GM18507 (cell line): ENCODE results near the gene FOXP4.

Source experiments
- DNase-seq: peaks from one replicate; pipeline ENCODE4 v3.0.0; 2011; ENCODE audit warnings: low read depth; ENCODE audit not compliant: insufficient read length; ENCODE audit errors: extremely low spot score
- FAIRE-seq: peaks from 2 replicates; lab custom pipeline; 2011; peaks lifted over from hg19 to GRCh38; lab: Jason Lieb, UNC

FOXP4 gene

DNA sequence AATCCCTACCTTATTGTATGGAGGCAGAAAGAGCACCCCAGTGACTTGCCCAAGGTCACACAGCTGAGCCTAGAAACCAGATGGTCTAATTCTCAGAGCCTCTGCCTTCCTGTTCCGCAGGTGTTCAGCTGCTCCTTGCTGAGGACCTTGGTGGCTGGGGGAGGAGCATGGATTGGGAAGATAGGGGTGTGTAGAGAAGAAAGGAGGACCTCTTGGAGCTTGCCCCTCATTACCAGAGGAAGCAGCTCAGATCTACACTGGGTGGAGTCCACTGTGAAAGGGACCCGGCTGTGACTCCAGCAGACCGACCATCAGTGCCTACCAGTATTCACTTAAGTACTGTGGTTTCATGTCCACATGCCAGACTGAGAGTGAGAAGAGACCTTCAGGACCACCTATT, 15.2 kb downstream of the FOXP4 start:
- FAIRE-seq (no peak), DNase-seq (no peak)

GRCh38 chr6:41561931-41562911, 16.0 kb downstream of the FOXP4 start:
- FAIRE-seq (no peak), DNase-seq (no peak)

- DNase-seq (no peak), FAIRE-seq (no peak)
Observed at GRCh38 chr6:41563060-41563776, 17.0 kb downstream of the FOXP4 start.

- FAIRE-seq, result no peak
- no peak for DNase-seq
Observed at GRCh38 chr6:41564448-41565142, 18.4 kb downstream of the FOXP4 start.

DNA sequence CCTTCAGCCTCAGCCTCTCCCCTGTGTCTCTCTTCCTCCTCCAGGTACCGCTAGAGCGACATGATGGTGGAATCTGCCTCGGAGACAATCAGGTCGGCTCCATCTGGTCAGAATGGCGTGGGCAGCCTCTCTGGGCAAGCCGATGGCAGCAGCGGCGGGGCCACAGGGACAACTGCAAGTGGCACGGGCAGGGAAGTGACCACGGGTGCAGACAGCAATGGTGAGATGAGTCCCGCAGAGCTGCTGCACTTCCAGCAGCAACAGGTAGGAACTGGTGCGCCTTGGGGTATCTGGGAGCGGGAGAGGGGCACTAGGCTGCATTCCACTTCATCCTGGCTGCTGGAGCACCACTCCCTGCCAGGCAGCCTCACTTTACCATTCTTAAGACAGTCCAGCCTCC, 19.5 kb downstream of the FOXP4 start:
- DNase-seq, result no peak
- no peak for FAIRE-seq

DNA sequence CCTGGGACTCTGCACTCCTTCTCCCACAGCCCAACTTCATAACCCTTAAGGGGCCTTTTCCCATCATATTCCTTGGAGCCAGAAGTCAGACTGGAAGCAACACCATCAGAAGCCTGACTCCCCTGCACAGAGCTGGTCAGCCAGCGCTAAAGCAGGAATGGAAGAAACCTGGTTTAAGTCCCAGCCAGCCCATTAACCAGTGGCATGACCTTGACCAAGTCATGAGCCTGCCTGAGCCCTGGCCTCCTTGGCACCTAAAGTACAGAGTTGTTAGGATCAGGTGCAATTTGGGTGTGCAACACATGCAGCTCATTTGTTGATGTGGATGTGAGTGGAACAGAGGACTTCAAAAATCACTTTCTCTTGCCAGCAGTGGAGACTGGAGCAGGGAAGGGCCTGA, 20.8 kb downstream of the FOXP4 start:
- DNase-seq (no peak), FAIRE-seq (no peak)

- FAIRE-seq, result no peak
Observed at GRCh38 chr6:41567684-41568083, 21.5 kb downstream of the FOXP4 start.

GRCh38 chr6:41568202-41568584, 22.0 kb downstream of the FOXP4 start:
- no peak for FAIRE-seq

More at GRCh38 chr6:41567684-41568083, 21.5 kb downstream of the FOXP4 start:
- no peak for DNase-seq

GRCh38 chr6:41568585-41569384, 22.6 kb downstream of the FOXP4 start:
- no peak for FAIRE-seq

More at GRCh38 chr6:41568202-41568584, 22.0 kb downstream of the FOXP4 start:
- no peak for DNase-seq

GRCh38 chr6:41570259-41570615, 24.1 kb downstream of the FOXP4 start:
- FAIRE-seq, result no peak
- no peak for DNase-seq

More at GRCh38 chr6:41568585-41569384, 22.6 kb downstream of the FOXP4 start:
- DNase-seq, result no peak

DNA sequence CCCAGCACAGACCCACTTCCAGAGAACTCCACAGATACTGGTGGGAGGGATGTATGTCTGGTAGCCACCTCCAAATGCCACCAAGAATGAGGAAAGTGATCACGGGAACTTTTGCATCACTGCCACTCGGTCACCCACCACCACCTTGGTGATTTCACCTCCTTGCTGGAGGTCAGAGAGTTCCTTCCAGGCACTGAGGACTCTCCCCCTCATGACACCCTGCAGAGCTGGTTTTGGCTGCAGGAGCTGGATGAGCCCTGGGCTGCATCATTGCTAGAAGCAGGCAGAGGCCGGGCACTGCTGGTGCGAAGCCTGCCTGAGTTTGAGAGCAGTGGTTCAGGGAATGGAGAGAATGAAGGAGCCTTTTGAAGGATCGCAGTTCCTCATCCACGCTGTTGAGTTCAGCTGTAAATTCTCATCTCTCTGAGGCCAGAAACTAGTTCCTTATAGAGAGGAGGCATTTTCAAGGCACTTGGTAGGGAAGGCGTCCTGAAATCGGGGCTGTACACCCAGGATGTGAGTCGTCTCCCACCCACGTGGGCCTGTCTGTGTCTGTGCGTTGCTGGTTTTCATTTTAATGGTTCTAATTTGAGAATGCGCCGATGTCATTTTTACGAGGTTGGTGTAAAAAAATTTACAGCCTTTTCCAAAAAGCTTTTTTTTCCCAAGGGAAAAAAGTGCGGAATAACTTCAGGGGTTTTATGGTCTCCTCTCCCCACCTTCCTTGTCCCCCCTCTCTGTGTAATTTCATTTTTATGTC, 25.0 kb downstream of the FOXP4 start:
- no peak for FAIRE-seq
- DNase-seq, result no peak

- no peak for FAIRE-seq
- DNase-seq, result no peak
Observed at GRCh38 chr6:41572613-41573012, 26.4 kb downstream of the FOXP4 start.

DNA sequence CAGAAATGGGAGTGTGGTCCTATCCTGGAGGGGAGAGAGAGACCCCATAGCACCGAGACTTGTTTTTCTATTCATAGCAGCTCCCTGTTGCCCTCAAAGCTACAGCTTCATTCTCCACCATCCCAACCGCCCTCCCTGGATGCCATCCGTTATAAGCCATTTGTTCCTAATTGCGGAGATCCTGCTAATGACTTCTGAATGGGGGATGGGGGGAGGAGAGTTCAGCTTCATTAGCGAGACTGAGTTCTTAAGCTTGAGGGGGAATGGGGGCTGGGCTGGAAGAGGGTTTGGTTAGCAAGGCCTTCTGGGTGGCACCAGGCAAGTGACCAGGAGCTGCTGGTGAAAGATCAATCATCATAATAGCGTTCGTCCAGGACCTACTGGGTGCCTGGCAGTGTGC, 27.1 kb downstream of the FOXP4 start:
- no peak for DNase-seq
- no peak for FAIRE-seq

- DNase-seq (no peak), FAIRE-seq (no peak)
Observed at GRCh38 chr6:41573985-41574384, 27.8 kb downstream of the FOXP4 start.

DNA sequence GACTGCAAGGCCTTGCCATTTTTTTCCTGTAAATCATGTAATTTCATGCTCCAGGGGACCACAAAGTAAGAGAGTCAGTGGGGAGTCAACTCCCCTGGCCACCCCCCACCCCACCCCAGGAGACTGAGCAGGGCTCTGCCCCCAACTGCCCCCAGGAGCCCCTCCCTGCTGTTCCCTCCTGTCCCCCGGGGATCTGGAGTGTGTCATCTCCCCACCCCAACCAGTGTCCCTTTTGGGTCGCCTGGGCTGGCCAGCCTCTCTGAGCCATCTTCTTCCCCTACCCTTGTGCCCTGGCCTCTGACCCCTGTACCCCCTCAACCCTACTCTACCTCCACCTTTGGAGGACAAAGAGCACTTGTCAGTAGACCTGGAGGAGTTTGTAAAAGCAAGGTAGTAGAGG, 29.4 kb downstream of the FOXP4 start:
- FAIRE-seq, result no peak

DNA sequence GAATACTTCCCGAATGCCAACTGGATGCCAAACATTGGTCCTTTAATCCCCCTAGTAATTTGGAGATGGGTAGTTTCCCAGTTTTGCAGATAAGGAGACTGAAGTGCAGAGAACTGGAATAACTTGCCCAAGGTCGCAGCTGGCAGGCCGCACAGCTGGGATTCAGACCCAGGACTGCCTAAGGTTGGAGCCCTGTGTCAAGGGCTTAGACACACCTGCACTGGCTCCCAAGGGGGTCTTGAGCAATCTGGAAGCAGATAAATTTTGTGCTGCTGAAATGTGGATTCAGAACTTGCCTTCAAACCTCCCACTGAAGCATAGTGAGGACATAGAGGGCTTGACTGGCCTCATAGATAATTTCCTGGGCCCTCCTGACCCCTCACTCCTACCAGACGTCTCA, 30.5 kb downstream of the FOXP4 start:
- FAIRE-seq (no peak), DNase-seq (no peak)

More for the DNA sequence above, 29.4 kb downstream of the FOXP4 start:
- no peak for DNase-seq

DNA sequence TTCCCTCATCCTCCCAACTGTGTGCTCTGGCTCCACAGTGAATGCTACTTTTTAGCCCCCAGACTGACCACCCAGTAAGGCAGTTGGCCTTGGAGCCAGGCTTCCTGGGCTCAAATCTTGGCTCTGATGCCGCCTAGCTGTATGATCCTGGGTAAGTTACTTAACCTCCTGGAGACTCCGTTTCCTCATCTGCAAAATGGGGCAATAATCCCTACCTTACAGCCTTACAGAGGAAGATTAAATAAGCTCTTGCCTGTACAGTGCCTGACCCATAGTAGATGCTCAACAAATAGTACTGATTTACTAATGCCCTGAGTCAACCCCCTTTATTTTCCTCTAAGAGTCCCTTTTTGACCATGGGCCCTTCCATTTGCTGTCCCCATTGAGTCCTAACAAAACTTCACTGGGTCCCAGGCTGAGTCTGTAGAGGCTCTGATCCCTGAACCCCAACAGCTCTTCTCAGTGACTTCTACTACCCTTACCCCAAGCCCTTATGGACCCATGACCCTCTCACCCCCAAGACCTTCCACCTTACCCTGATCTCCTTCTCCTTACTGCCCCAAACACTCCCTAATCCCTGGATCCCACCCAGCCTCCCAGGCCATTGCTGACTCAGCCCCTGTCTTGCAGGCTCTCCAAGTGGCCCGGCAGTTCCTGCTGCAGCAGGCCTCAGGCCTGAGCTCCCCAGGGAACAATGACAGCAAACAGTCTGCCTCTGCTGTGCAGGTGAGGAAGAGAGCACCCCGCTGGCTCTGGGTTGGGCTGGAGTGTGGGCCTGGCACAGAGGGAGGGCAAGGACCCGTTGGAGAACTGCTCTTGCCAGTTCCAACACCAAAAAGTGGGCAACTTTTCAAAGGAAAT, 31.4 kb downstream of the FOXP4 start:
- DNase-seq (no peak), FAIRE-seq (no peak)
